Heart right ventricle (tissue), 16 donors: ENCODE data around the gene DNTTIP2. TPM values are rescaled to one million over a fixed set of nuclear protein-coding genes. Genes with fewer than 3 reads are reported as not detected.
"Not testable (repeated sequence)": the region's sequence is repeated elsewhere in the genome, so short reads cannot be mapped to it uniquely, and the experiment has no call there.

Source experiments
- ATAC-seq, 8 donors: fragments of 200-7000 bp; cut with Tn5 transposase; one replicate each; pipeline ENCODE4 v1.9.1; 2020; ENCODE audit warnings: mild to moderate bottlenecking in 8 of 8, moderate library complexity in 8 of 8, moderate number of reproducible peaks in 1 of 8
- DNase-seq, 2 donors: peaks; one replicate each; pipeline ENCODE4 v3.0.0-alpha.2; 2020
- H3K27ac ChIP-seq, 10 donors: fragments of 200-600 bp; sonication (generic) in 2 of 10; one replicate each; pipeline versions ENCODE4 v1.5.0 to v1.8.0; 2020 to 2022; ENCODE audit warnings: mild to moderate bottlenecking in 3 of 10
- H3K27me3 ChIP-seq, 7 donors: fragments of 200-600 bp; one replicate each; pipeline ENCODE4 v1.8.0; 2021 to 2022; ENCODE audit warnings: mild to moderate bottlenecking in 2 of 7
- H3K36me3 ChIP-seq, 9 donors: fragments of 200-600 bp; sonication (generic) in 1 of 9; one replicate each; pipeline versions ENCODE4 v1.5.0 to v1.8.0; 2020 to 2022; ENCODE audit warnings: mild to moderate bottlenecking in 2 of 9
- H3K4me1 ChIP-seq, 9 donors: fragments of 200-600 bp; sonication (generic) in 1 of 9; one replicate each; pipeline versions ENCODE4 v1.5.0 to v1.8.0; 2020 to 2022; ENCODE audit warnings: mild to moderate bottlenecking in 4 of 9
- H3K4me3 ChIP-seq, 10 donors: fragments of 200-600 bp; sonication (generic) in 2 of 10; one replicate each; pipeline versions ENCODE4 v1.5.0 to v1.8.0; 2020 to 2022; ENCODE audit warnings: mild to moderate bottlenecking in 7 of 10, moderate library complexity in 2 of 10
- H3K9me3 ChIP-seq, 11 donors: fragments of 200-600 bp in 10 of 11; sonication (generic) in 2 of 11; one replicate each; pipeline versions ENCODE4 v1.5.0 to v1.8.0; 2013 to 2022; ENCODE audit warnings: mild to moderate bottlenecking in 2 of 11, control low read depth in 1 of 11, moderate library complexity in 1 of 11
- WGBS, 2 donors: extraction: QIAGEN DNeasy Blood & Tissue Kit; methylation state at CpG; one replicate each; pipeline ENCODE4 v1.1.7; 2013; ENCODE audit warnings: inconsistent platforms in 1 of 2; 5-methylcytosine and 5-hydroxymethylcytosine counted together
- intact Hi-C, 10 donors: fragments of 100-400 bp; cut with DNase I; formaldehyde crosslinking; loops; one replicate each; pipeline versions ENCODE4 v1.11.1 to v1.14.2; 2022
- polyA plus RNA-seq, 2 donors: library from polyadenylated mRNA; stranded (reverse); fragments of 200-250 nt; gene quantifications; one replicate each; pipeline ENCODE4 v1.2.3, GENCODE V29; 2013
- total RNA-seq, 10 donors: library from RNA; stranded (reverse); fragmentation: NEBNext Ultra II Directional in 3 of 10; extraction: Animal tissue kit (Norgen Biotek cat#: 25700) in 3 of 10; gene quantifications; one replicate each; pipeline versions ENCODE4 v1.2.1 to v1.2.4, GENCODE V29; 2021 to 2023
- TF ChIP-seq, protein P1 (sequence below), 9 donors: fragments of 200-600 bp; sonication (generic) in 2 of 9; IDR thresholded peaks; one replicate each; pipeline versions ENCODE4 v1.5.0 to v1.8.0; 2021 to 2022; ENCODE audit warnings: antibody characterized with exemption in 9 of 9, mild to moderate bottlenecking in 5 of 9, moderate library complexity in 1 of 9
- donor health status: Arrhythmogenic right ventricular cardiomyopathy.
- donor health status: ischemic (EF 13 %, LVEDD 7.1; RV severe dilation, severe dysfunction).
- donor health status: healthy with polysubstance abuse.
- donor health status: DM: no; HTN: yes; CAD: no.
- donor health status: DM: no; HTN: no; CAD: no.
- donor health status: ischemic (EF 25% LVEDD 6.9; RV normal size, moderate dysfunction).
- donor health status: ischemic (EF 25% LVEDD 5.7; RV mildly dilated, moderate dysfunction).
- donor health status: healthy.
- donor health status: DM: yes; HTN: yes; CAD: no.
- donor health status: Ischemic cardiomyopathy.
- donor health status: ischemic (EF 35%, LVEDD 5.7; RV mildly dilated, moderate dysfunction).
- donor health status: nonischemic (EF 11% LVEDD 7.7; RV severe dilation, severe dysfunction).
- donor health status: DM: yes; HTN: yes; CAD: no.
- donor health status: PGD.
- donor health status: ischemic (EF 29% LVEDD 5.4; RV normal size, mild dysfunction).
- donor health status: nonischemic (EF 23%, LVEDD 6.1; RV moderate dilation, normal function).

Gene DNTTIP2
- total and polyA plus RNA-seq, 12 donors, result 33.9 to 64.7 (median 41.7) TPM

DNA sequence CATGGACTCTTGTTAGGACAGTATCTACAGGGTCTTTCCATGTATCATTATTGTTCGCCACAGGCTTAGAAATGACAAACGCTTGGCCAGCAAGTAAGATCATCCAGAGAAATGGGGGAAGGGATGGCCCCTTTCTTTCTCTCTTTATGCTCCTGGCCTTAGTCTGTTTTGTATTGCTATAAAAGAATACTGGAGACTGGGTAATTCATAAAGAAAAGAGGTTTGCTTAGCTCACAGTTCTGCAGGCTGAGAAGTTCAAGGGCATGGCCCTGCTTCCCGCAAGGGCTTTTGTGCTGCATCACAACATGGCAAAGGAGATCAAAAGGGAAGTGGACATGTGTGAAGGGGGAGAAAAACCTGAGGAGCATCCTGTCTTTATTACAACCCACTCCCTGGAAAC lies 41.0 kb downstream of the DNTTIP2 start:
- no peak for ATAC-seq
- H3K4me3 ChIP-seq, result no peak overlapping the region
- intact Hi-C loops, result no loop called here
- peaks cover 0 to 8% (median 0%) of the 10 kb centered on the region in 9 donors for H3K36me3 ChIP-seq
- H3K27ac ChIP-seq, result no peak overlapping the region
- TF ChIP-seq, protein P1, sequence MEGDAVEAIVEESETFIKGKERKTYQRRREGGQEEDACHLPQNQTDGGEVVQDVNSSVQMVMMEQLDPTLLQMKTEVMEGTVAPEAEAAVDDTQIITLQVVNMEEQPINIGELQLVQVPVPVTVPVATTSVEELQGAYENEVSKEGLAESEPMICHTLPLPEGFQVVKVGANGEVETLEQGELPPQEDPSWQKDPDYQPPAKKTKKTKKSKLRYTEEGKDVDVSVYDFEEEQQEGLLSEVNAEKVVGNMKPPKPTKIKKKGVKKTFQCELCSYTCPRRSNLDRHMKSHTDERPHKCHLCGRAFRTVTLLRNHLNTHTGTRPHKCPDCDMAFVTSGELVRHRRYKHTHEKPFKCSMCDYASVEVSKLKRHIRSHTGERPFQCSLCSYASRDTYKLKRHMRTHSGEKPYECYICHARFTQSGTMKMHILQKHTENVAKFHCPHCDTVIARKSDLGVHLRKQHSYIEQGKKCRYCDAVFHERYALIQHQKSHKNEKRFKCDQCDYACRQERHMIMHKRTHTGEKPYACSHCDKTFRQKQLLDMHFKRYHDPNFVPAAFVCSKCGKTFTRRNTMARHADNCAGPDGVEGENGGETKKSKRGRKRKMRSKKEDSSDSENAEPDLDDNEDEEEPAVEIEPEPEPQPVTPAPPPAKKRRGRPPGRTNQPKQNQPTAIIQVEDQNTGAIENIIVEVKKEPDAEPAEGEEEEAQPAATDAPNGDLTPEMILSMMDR (IDR thresholded peaks at IDR 0.05), result no peak
- H3K27me3 ChIP-seq, result no peaks in the 10 kb centered on the region
- H3K9me3 ChIP-seq, result peaks cover 0 to 12% (median 6%) of the 10 kb centered on the region in 11 donors
- no peak for DNase-seq
- 94 to 98% methylated on average over 3 of the region's 3 CpGs for WGBS, 2 donors
- peaks cover 0 to 11% (median 0%) of the 10 kb centered on the region in 9 donors for H3K4me1 ChIP-seq

DNA sequence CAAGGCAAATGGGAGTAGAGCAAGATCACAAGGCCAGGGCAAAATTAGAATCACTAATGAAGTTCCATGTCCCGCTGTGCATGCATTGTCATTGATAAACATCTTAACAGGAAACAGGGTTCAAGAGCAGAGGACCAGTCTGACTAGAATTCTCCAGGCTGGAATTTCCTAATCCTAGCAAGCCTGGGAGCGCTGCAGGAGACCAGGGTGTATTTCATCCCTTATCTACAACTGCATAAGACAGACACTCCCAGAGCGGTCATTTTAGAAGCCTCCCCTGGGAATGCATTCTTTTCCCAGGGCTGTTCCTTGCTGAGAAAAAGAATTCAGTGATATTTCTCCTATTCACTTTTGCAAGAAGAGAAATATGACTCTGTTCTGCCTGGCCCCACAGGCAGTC lies 45.7 kb downstream of the DNTTIP2 start:
- peaks cover 0 to 17% (median 8%) of the 10 kb centered on the region in 11 donors for H3K9me3 ChIP-seq
- ATAC-seq, DNase-seq, H3K36me3 ChIP-seq, H3K27me3 ChIP-seq, H3K4me1 ChIP-seq, H3K27ac ChIP-seq, intact Hi-C loops, H3K4me3 ChIP-seq: not testable (repeated sequence)
- 80% methylated on average over 3 of the region's 3 CpGs for WGBS, 2 donors

DNA sequence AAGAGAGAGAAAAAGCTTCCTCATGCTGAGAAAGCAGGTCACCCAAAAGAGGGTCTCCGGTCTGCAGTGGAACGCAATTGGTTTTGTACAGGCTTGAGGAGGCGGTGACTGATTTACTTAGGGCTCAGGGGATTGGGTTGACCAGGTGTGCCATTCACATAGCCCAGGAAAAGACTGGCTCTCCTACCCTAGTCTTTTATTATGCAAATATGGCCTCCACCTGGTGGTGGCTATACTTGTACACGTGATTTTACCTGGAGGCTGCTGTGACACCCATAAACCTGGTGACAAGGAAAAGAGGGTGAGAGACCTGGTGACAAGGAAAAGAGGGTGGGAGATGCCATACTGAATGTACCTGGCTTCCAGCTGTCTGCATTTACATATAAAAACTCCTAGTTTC lies 49.9 kb downstream of the DNTTIP2 start:
- no peaks in the 10 kb centered on the region for H3K36me3 ChIP-seq
- 97 to 99% methylated on average over 4 of the region's 4 CpGs for WGBS, 2 donors
- H3K4me1 ChIP-seq, result no peaks in the 10 kb centered on the region
- DNase-seq, result no peak
- no peak overlapping the region for H3K4me3 ChIP-seq
- TF ChIP-seq, protein P1 (IDR thresholded peaks at IDR 0.05), result no peak
- no peaks in the 10 kb centered on the region for H3K27me3 ChIP-seq
- intact Hi-C loops, result no loop called here
- H3K27ac ChIP-seq, result no peak overlapping the region
- peaks cover 0 to 17% (median 8%) of the 10 kb centered on the region in 11 donors for H3K9me3 ChIP-seq
- ATAC-seq, result no peak

DNA sequence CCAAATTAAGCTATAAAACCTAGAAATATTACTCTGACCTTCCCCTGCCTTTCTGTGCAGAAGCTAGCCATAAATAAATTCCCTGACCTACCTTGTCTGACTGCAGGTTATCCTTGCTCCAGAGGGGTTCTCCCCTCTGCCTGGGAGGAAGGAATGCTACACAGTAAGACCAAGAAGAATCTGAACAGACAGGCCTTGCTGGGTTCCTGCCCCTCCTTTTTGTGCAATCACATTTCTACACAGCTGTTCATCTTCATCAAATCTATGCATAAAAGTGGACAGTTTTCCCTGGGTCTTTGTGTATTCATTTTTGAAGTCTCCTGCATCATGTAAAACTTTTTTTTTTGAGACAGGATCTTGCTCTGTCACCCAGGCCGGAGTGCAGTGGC lies 50.6 kb downstream of the DNTTIP2 start:
- Histone ChIP-seq H3K36me3 (no peaks in the 10 kb centered on the region), H3K4me3 (no peak overlapping the region), H3K27ac (no peak overlapping the region), H3K27me3 (no peaks in the 10 kb centered on the region), H3K4me1 (no peaks in the 10 kb centered on the region), H3K9me3 (peaks cover 0 to 11% (median 5%) of the 10 kb centered on the region in 11 donors)
- intact Hi-C loops, result no loop called here
- WGBS, 2 donors, result 92 to 97% methylated on average over 1 of the region's 1 CpG
- TF ChIP-seq, protein P1 (IDR thresholded peaks at IDR 0.05), result no peak
- ATAC-seq (no peak), DNase-seq (no peak)

DNA sequence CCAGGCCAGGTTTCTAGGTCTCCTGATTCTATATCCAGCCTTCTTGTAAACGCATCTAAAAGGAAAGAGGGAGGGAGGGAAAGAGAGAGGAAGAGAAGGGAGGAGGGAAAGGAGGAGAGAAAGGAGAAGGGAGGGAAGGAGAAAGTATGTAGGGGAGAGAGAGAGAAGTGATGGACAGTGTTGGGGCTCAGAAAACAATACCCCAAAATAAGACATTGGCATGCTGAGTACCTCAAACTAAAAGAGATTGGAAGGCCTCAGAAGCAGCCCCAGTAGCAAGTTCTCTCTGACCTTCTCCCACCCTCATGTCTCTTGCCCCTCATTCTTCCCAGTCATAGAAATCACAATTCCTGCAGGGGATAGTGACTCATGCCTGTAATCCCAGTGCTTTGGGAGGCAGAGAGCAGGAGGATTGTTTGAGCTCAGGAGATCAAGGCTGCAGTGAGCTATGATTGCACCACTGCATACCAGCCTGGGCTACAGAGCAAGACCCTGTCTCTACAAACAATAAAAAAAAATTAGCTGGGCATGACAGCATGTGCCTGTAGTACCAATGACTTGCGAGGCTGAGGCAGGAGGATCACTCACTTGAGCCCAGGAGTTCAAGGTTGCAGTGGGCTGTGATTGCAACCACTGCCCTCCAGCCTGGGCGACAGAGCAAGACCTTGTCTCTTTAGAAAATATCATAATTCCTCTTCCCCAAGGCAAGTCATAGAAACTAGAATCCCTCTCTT lies 51.2 kb downstream of the DNTTIP2 start:
- H3K4me3 ChIP-seq, result no peak overlapping the region
- intact Hi-C loops, result no loop called here
- 86 to 91% methylated on average over 3 of the region's 3 CpGs for WGBS, 2 donors
- no peaks in the 10 kb centered on the region for H3K36me3 ChIP-seq
- H3K27me3 ChIP-seq, result no peaks in the 10 kb centered on the region
- no peak for ATAC-seq
- H3K4me1 ChIP-seq, result no peaks in the 10 kb centered on the region
- peaks cover 0 to 5% (median 0%) of the 10 kb centered on the region in 11 donors for H3K9me3 ChIP-seq
- no peak overlapping the region for H3K27ac ChIP-seq
- TF ChIP-seq, protein P1 (IDR thresholded peaks at IDR 0.05), result no peak
- no peak for DNase-seq
